Testis (tissue), 2 donors: ENCODE results near the gene ADCY2.

Experiments used
- CTCF ChIP-seq, 3 experiments: fragments of 450-650 bp in 2 of 3; fragments of 200-600 bp in 1 of 3; sonication (generic) in 1 of 3; IDR thresholded peaks; one replicate each; pipeline ENCODE4 v1.5.1; 2016 to 2019; ENCODE audit warnings: antibody characterized with exemption in 3 of 3, mild to moderate bottlenecking in 2 of 3, moderate library complexity in 1 of 3
- POLR2A ChIP-seq: fragments of 450-650 bp; IDR thresholded peaks from one replicate; pipeline ENCODE4 v1.6.1; 2017; ENCODE audit warnings: antibody characterized with exemption, mild to moderate bottlenecking, moderate library complexity

- TF ChIP-seq CTCF (IDR thresholded peaks at IDR 0.05) (no peak), POLR2A (no peak)
These were observed 391.8 kb downstream of the ADCY2 start for GRCh38 chr5:7787770-7788169.
